Measurements from ENCODE around the gene KLF11. TPM values are rescaled to one million over a fixed set of nuclear protein-coding genes. Genes with fewer than 3 reads are reported as not detected.

Gene KLF11
- total RNA-seq, 4 donors from 2014 or later = 20.1 to 57.2 (median 33.6) TPM

DNA sequence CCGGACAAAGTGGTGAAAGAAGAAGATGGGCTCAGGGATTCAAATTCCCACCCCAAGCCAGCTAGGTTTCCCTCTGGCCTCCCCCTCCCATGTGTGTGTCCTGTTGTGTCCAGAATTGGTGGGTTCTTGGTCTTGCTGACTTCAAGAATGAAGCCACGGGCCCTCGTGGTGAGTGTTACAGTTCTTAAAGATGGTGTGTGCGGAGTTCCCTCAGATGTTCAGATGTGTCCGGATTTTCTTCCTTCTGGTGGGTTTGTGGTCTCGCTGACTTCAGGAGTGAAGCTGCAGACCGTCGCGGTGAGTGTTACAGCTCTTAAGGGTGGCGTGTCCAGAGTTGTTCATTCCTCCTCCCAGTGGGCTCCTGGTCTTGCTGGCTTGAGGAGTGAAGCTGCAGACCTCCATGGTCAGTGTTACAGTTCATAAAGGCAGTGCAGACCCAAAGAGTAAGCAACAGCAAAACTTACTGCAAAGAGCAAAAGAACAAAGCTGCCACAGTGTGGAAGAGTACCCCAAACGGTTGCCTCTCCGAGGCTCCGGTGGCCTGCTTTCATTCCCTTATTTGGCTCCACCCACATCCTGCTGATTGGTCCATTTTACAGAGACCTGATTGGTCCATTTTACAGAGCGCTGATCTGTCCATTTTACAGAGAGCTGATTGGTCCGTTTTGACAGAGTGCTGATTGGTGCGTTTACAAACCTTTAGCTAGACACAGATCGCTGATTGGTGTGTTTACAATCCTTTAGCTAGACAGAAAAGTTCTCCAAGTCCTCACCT is 37.7 kb upstream of the KLF11 start:
- no peaks in the 10 kb centered on the region for H3K27me3 ChIP-seq
- no peak for TF ChIP-seq POLR2A (IDR thresholded peaks at IDR 0.05)
- no peak for TF ChIP-seq POLR2AphosphoS5 (IDR thresholded peaks at IDR 0.05)
- WGBS, 2 donors (ENCODE audit: low coverage in 1 of 2) = 94 to 98% methylated on average over 6 to 9 of the region's 17 CpGs

GRCh38 chr2:10006236-10007161 is 36.9 kb upstream of the KLF11 start:
- ATAC-seq = no peak
- H3K36me3 ChIP-seq = no peaks in the 10 kb centered on the region
- H3K9me3 ChIP-seq = no peaks in the 10 kb centered on the region
- H3K27me3 ChIP-seq = no peaks in the 10 kb centered on the region
- H3K4me1 ChIP-seq = peaks cover 0 to 48% (median 41%) of the 10 kb centered on the region in 3 donors
- no peak for TF ChIP-seq POLR2AphosphoS5 (IDR thresholded peaks at IDR 0.05)
- no peak for TF ChIP-seq EP300 (IDR thresholded peaks at IDR 0.05)
- no peak for TF ChIP-seq CTCF (IDR thresholded peaks at IDR 0.05)
- TF ChIP-seq POLR2A (IDR thresholded peaks at IDR 0.05) = no peak
- peak overlapping the region in 3 of 4 donors; percentile 31 to 58 (median 55) for H3K27ac ChIP-seq
- 20 to 58% methylated on average over 1 to 5 of the region's 64 CpGs for WGBS, 2 donors (ENCODE audit: low coverage in 1 of 2)
- peak overlapping the region in 1 of 2 donors; percentile 20 for H3K4me3 ChIP-seq

More for the DNA sequence above, 37.7 kb upstream of the KLF11 start:
- Histone ChIP-seq H3K4me1 (peaks cover 0 to 46% (median 41%) of the 10 kb centered on the region in 3 donors), H3K27ac (no peak overlapping the region), H3K36me3 (no peaks in the 10 kb centered on the region), H3K9me3 (no peaks in the 10 kb centered on the region), H3K4me3 (peak overlapping the region in 1 of 2 donors; percentile 20)
- ATAC-seq = no peak

DNA sequence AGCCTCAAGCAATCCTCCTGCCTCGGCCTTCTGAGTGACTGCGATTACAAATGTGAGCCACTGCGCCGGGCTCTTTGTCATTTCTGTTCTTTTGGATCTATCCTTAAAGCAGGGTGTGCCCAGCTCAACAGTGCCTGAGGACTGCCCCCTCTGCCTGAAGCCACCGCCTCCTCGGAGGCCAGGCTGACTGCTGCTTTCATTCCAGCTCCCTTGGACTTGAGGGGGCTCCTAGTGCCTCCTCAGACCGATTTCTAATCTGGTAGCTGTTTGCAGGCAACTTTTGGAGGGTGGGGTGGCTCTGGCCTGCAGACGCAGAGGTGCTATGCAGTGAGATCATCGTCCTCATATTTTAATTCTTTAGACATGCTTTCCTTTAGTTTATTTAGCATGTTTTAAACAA is 35.9 kb upstream of the KLF11 start:
- no peak for TF ChIP-seq POLR2AphosphoS5 (IDR thresholded peaks at IDR 0.05)
- no peak for TF ChIP-seq EP300 (IDR thresholded peaks at IDR 0.05)
- no peak for TF ChIP-seq POLR2A (IDR thresholded peaks at IDR 0.05)
- TF ChIP-seq CTCF (IDR thresholded peaks at IDR 0.05) = no peak
- H3K27ac ChIP-seq = peak overlapping the region in 3 of 4 donors; percentile 31 to 58 (median 55)

DNA sequence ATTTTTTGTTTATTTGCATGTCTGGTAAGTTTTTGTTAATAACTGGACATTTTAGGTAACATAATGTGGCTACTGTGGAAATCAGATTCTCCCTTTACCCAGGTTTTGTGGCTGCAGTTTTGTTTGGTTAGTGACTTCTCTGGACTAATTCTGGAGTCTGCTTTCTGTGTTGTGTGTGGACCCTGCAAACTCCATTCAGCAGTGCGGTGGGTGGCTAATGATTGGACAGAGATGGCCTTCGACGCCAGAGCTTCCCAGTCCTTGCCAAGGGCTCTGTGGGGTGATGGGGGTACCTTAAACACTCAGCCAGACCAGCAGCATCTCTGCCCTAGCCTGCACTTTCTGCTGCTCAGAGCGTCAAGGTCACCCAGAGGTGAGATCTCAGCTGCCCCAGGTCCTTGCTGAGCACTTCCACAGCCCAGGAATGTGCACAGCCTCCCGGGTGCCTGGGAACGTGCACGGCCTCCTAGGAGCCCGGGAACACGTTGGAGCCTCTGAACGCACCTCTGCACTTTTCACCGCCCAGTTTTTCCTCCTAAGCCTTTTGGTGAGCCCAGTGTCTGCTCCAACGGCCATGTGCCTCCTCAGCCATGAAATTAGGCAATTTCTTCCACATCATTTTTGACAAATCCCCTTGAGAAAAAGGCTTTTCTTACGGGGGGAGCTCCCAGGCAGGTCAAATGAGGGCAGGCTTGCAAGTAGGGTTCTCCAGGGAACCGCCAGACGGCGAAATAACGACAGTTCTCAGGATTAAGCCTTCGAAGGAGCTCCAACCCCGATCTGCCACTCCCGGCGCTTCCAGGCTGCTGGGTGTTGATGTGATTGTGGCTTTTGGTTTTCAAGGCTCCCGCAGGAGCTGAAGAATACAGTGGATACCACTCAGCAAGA is 35.2 kb upstream of the KLF11 start:
- no peaks in the 10 kb centered on the region for H3K36me3 ChIP-seq

More for the DNA sequence above, 35.9 kb upstream of the KLF11 start:
- H3K9me3 ChIP-seq = no peaks in the 10 kb centered on the region
- H3K4me3 ChIP-seq = no peak overlapping the region
- H3K4me1 ChIP-seq = peaks cover 0 to 48% (median 41%) of the 10 kb centered on the region in 3 donors
- 22 to 57% methylated on average over 4 to 6 of the region's 9 CpGs for WGBS, 2 donors (ENCODE audit: low coverage in 1 of 2)
- H3K36me3 ChIP-seq = no peaks in the 10 kb centered on the region
- H3K27me3 ChIP-seq = no peaks in the 10 kb centered on the region
- no peak for ATAC-seq

More for the DNA sequence above, 35.2 kb upstream of the KLF11 start:
- Histone ChIP-seq H3K4me3 (no peak overlapping the region), H3K27me3 (no peaks in the 10 kb centered on the region), H3K27ac (peak overlapping the region in 3 of 4 donors; percentile 31 to 58 (median 55)), H3K4me1 (peaks cover 0 to 48% (median 41%) of the 10 kb centered on the region in 3 donors), H3K9me3 (no peaks in the 10 kb centered on the region)
- 65 to 73% methylated on average over 6 to 16 of the region's 22 CpGs for WGBS, 2 donors (ENCODE audit: low coverage in 1 of 2)
- ATAC-seq = no peak
- TF ChIP-seq EP300 (IDR thresholded peaks at IDR 0.05) (no peak), CTCF (IDR thresholded peaks at IDR 0.05) (no peak), POLR2A (IDR thresholded peaks at IDR 0.05) (no peak), POLR2AphosphoS5 (IDR thresholded peaks at IDR 0.05) (no peak)

Measured in gastroesophageal sphincter (tissue), 4 donors.